Measurements from ENCODE around the gene AKNAD1.
"Not testable (repeated sequence)": the region's sequence is repeated elsewhere in the genome, so short reads cannot be mapped to it uniquely, and the experiment has no call there.

Gene AKNAD1

DNA sequence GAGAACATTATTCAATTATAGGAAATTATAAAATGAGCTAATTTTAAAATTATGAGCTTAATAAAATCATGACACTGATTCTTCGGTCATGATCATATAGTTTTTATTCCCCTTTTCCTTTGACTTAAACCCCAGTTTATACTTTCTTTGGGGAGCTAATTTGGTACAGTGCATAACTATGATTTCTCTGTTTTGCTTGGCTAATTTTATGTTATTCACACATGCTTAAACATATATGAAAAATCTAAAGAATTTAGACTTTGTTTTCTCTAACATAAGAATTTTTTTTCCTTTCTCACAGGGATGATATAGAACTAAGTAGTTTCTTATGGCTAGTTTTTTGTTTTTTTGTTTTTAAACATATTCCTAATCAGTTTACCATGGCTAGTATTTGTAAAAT, 57.9 kb downstream of the AKNAD1 start:
- H3K27me3 Mint-ChIP-seq (ENCODE audit: low read depth, poor library complexity), result no peaks in the 10 kb centered on the region
- DNase-seq, result no peak
- TF ChIP-seq, protein P1, sequence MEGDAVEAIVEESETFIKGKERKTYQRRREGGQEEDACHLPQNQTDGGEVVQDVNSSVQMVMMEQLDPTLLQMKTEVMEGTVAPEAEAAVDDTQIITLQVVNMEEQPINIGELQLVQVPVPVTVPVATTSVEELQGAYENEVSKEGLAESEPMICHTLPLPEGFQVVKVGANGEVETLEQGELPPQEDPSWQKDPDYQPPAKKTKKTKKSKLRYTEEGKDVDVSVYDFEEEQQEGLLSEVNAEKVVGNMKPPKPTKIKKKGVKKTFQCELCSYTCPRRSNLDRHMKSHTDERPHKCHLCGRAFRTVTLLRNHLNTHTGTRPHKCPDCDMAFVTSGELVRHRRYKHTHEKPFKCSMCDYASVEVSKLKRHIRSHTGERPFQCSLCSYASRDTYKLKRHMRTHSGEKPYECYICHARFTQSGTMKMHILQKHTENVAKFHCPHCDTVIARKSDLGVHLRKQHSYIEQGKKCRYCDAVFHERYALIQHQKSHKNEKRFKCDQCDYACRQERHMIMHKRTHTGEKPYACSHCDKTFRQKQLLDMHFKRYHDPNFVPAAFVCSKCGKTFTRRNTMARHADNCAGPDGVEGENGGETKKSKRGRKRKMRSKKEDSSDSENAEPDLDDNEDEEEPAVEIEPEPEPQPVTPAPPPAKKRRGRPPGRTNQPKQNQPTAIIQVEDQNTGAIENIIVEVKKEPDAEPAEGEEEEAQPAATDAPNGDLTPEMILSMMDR (IDR thresholded peaks at IDR 0.05), result no peak
- peaks cover 70% of the 10 kb centered on the region for H3K36me3 Mint-ChIP-seq (ENCODE audit: low read depth)
- H3K4me3 Mint-ChIP-seq, result no peak overlapping the region
- H3K4me1 Mint-ChIP-seq, result no peaks in the 10 kb centered on the region
- no peak overlapping the region for H3K27ac Mint-ChIP-seq
- H3K9me3 Mint-ChIP-seq, result no peaks in the 10 kb centered on the region

GRCh38 chr1:108792420-108792819, 64.5 kb downstream of the AKNAD1 start:
- H3K27me3 Mint-ChIP-seq (ENCODE audit: low read depth, poor library complexity), result no peaks in the 10 kb centered on the region
- H3K4me3 Mint-ChIP-seq, result no peak overlapping the region
- H3K4me1 Mint-ChIP-seq, result no peaks in the 10 kb centered on the region
- no peak for DNase-seq
- TF ChIP-seq, protein P1 (IDR thresholded peaks at IDR 0.05), result no peak
- no peak overlapping the region for H3K27ac Mint-ChIP-seq
- H3K36me3 Mint-ChIP-seq (ENCODE audit: low read depth), result peaks cover 88% of the 10 kb centered on the region
- H3K9me3 Mint-ChIP-seq, result peaks cover 49% of the 10 kb centered on the region

DNA sequence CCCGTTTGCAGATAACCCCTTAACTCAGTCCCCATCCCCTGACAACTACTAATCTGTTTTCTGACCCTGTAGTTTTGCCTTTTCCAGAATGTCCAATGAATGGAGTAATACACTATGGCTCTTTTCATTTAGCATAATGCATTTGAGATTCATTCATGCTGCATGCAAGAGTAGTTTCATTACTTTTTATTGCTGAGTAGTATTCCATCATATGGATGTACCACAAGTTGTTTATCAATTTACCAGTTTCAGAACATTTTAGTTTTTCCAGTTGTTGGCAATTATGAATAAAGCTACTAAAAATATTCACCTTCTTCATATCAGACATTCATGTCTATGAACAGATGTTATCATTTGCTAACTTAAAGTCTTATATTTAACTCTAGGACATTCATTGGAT, 65.1 kb downstream of the AKNAD1 start:
- Mint-ChIP-seq H3K27me3 (ENCODE audit: low read depth, poor library complexity) (no peaks in the 10 kb centered on the region), H3K9me3 (peaks cover 55% of the 10 kb centered on the region), H3K27ac (no peak overlapping the region), H3K36me3 (ENCODE audit: low read depth) (peaks cover 94% of the 10 kb centered on the region), H3K4me3 (no peak overlapping the region), H3K4me1 (no peaks in the 10 kb centered on the region)
- no peak for DNase-seq
- TF ChIP-seq, protein P1 (IDR thresholded peaks at IDR 0.05), result no peak

- H3K4me3 Mint-ChIP-seq, result no peak overlapping the region
- DNase-seq, result no peak
- no peaks in the 10 kb centered on the region for H3K27me3 Mint-ChIP-seq (ENCODE audit: low read depth, poor library complexity)
- H3K4me1 Mint-ChIP-seq, result no peaks in the 10 kb centered on the region
- H3K36me3 Mint-ChIP-seq (ENCODE audit: low read depth), result peaks cover 100% of the 10 kb centered on the region
- no peak overlapping the region for H3K27ac Mint-ChIP-seq
- TF ChIP-seq, protein P1 (IDR thresholded peaks at IDR 0.05), result no peak
- peaks cover 69% of the 10 kb centered on the region for H3K9me3 Mint-ChIP-seq
Measured at GRCh38 chr1:108785880-108786279, 71.0 kb downstream of the AKNAD1 start.

DNA sequence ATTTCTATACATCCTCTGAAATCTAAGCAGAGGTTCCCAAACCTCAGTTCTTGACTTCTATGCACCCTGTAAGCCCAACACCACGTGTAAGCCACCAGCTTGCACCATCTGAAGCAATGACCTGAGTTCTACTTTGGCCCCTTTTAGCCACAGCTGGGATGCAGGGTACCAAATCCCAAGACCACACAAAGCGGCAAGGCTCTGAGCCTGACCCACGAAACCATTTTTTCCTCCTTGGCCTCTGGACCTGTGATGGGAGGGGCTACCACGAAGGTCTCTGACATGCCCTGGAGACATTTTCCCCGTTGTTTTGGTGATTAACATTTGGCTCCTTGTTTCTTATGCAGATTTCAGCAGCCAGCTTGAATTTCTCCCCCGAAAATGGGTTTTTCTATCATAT, 71.6 kb downstream of the AKNAD1 start:
- Mint-ChIP-seq H3K4me3 (no peak overlapping the region), H3K36me3 (ENCODE audit: low read depth) (peaks cover 96% of the 10 kb centered on the region), H3K27me3 (ENCODE audit: low read depth, poor library complexity) (no peaks in the 10 kb centered on the region), H3K27ac (no peak overlapping the region), H3K9me3 (peaks cover 63% of the 10 kb centered on the region), H3K4me1 (no peaks in the 10 kb centered on the region)
- TF ChIP-seq, protein P1 (IDR thresholded peaks at IDR 0.05), result no peak
- no peak for DNase-seq

DNA sequence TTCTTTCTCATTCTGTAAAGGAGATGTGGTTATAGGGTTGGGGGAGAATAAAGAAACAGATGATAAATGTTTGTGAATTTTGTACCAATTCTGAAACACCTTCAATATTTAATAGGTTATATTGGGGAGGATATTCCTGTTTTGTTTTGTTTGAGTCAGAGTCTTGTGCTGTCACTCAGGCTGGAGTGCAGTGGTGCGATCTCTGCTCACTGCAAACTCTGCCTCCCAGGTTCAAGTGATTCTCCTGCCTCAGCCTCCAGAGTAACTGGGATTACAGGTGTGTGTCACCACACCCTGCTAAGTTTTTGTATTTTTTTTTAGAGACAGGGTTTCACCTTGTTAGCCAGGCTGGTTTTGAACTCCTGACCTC, 75.3 kb downstream of the AKNAD1 start:
- DNase-seq; H3K27ac Mint-ChIP-seq; H3K27me3 Mint-ChIP-seq (ENCODE audit: low read depth, poor library complexity); H3K4me3 Mint-ChIP-seq; H3K4me1 Mint-ChIP-seq: not testable (repeated sequence)
- H3K9me3 Mint-ChIP-seq, result peaks cover 35% of the 10 kb centered on the region
- H3K36me3 Mint-ChIP-seq (ENCODE audit: low read depth), result peaks cover 59% of the 10 kb centered on the region

Measured in nephron progenitor cell (in vitro differentiated cells).